HG03342 (cell line): ENCODE data around the gene PIGK.

Source experiments
- ATAC-seq: cut with Tn5 transposase; IDR thresholded peaks from one replicate; pipeline ENCODE4 v1.9.1; 2021; ENCODE audit warnings: mild to moderate bottlenecking, moderate library complexity; ENCODE audit not compliant: unreplicated experiment

Gene PIGK

DNA sequence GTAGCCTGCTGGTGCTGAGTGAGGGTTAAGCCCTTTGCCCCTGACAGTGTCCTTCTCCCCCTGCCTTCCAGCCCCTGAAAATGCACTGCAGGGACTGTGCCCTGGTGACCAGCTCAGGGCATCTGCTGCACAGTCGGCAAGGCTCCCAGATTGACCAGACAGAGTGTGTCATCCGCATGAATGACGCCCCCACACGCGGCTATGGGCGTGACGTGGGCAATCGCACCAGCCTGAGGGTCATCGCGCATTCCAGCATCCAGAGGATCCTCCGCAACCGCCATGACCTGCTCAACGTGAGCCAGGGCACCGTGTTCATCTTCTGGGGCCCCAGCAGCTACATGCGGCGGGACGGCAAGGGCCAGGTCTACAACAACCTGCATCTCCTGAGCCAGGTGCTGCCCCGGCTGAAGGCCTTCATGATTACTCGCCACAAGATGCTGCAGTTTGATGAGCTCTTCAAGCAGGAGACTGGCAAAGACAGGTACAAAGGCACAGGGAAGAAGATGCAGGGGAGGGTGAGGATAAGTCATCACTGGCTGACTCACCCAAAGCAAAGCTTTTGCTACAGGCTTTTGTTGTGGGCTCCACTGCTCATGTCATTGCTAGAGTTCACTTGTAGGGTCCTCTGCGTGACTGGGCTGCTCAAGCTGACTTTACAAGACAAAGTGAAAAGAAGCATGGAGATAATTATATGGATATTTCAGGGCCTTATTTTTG lies 174.9 kb downstream of the PIGK start:
- ATAC-seq = no peak

DNA sequence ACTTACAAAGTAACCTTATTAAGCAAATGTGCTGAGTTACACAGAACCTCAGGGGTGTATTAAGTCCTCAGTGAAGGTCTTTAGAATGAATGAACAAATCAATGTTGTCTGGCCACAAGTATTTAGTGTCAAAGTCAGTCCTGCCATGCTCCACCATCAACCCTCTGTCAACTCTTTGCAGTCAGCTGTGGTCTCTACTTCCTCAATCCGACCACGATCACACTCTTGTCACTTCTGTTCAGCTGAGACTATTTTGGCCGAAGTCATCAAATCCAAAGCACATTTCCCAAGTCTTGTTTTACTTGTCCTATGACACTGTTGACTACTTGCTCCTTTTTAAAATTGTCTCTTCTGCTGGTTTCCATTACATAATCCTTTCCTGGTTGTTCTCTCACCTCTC lies 178.4 kb downstream of the PIGK start:
- no peak for ATAC-seq

- ATAC-seq = no peak
These were observed 179.5 kb downstream of the PIGK start for GRCh38 chr1:77039739-77040138.

- ATAC-seq = no peak
These were observed 180.1 kb downstream of the PIGK start for GRCh38 chr1:77039111-77039510.
